Ureter (tissue), 1 donor: ENCODE results near the gene EPB41L5. TPM values are rescaled to one million over a fixed set of nuclear protein-coding genes. Genes with fewer than 3 reads are reported as not detected.
"Not testable (repeated sequence)": the region's sequence is repeated elsewhere in the genome, so short reads cannot be mapped to it uniquely, and the experiment has no call there.

Experiments
- DNase-seq: peaks from one replicate; pipeline ENCODE4 v3.0.0-alpha.2; 2020; ENCODE audit warnings: low spot score
- total RNA-seq: library from RNA; stranded (reverse); gene quantifications from one replicate; pipeline ENCODE4 v1.2.4, GENCODE V29; 2023
- donor health status: DM: yes; HTN: yes; CAD: no.

EPB41L5 gene
- total RNA-seq, 1 donor from 2014 or later = 26.7 TPM

- DNase-seq = no peak
Measured at GRCh38 chr2:120100627-120101026, 87.8 kb downstream of the EPB41L5 start.

DNA sequence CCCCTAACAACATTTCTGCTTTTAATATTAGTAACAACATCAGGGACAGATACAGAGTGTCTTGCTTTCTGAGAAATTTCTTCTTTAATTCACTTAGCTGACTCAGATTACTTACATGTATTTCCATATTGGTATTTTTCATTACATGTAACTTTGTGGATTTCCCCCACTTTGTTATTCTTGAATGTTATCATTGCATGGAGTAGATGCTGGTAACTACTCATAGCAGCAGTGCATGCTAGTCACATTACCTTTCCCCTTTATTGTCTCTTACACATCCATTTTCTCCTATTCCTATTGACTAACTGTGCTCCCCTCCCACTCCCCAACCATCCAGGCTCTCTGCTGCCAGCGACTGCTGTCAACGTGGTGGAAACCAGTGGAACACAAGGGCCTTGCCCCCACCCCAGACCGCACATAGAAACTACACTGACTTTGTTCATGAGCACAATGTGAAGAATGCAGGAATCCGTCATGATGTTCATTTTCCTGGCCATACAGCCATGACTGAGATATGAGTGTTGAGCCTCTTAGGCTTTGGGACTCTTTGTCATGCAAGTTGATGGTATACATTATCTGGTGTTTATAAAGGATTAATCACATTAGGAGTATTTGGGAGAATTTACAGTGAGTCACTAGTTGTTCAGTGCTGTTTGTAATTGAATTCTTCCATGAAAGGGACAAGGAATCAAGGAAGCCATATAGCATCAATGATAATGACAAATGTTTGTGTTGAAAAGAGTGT is 91.0 kb downstream of the EPB41L5 start:
- DNase-seq = no peak

DNA sequence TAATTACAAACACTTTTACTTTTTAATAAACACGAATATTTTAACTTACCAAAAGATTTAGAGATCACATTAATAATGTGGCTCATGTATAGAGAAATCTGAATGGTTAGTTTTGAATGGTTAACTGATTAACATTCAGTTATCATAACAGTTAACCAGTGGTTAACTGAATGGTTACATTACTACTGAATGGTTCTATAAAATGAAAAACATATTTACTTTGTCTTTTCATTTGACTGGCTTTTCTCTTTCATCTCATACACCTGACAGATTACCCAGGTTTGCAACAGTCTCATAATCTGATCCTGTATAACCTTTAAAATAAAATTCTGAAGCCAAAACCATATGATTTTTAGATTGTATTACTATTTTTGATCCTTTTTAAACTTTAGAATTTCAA is 91.9 kb downstream of the EPB41L5 start:
- DNase-seq = no peak

DNA sequence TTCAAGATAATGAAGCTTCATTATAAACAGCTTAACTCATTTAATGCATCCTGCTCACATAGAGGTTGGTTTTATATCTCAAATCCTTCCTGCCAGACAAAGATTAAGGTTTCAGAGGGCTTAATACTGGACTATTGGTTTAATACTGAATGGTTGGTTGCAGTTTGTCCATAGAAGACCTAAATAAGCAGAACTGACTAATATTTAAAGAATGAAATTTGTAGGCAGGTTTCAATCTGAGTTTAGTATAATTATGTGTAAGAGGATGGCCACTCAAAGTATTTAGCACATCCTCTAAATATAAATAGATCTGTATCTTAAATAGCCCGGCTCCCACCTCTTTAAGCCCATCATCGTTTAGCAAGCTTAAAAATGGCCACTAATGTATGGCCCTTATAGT is 92.5 kb downstream of the EPB41L5 start:
- DNase-seq = no peak

DNA sequence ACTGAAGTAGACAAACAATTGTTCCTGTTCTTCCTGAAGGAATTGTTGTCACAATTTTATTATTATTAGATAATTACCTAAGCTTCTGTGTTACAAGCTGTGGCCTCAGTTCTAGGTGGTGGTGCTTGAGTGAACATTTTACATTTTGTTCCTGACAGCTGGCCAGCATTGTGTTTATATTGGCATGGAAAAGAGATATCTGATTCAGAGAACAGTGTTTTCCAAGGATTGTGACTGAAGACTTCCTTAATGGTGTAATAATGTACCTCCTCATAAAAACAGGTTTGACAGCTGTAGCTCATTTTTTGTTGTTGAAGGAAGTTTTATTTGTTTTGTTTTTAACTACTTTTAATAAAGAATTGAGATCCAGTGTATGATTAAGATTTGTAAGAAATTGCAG is 95.2 kb downstream of the EPB41L5 start:
- DNase-seq = peak; percentile 47

GRCh38 chr2:120108749-120109148 is 95.9 kb downstream of the EPB41L5 start:
- DNase-seq = no peak

GRCh38 chr2:120109186-120110061 is 96.5 kb downstream of the EPB41L5 start:
- no peak for DNase-seq

GRCh38 chr2:120110062-120110362 is 97.1 kb downstream of the EPB41L5 start:
- no peak for DNase-seq

DNA sequence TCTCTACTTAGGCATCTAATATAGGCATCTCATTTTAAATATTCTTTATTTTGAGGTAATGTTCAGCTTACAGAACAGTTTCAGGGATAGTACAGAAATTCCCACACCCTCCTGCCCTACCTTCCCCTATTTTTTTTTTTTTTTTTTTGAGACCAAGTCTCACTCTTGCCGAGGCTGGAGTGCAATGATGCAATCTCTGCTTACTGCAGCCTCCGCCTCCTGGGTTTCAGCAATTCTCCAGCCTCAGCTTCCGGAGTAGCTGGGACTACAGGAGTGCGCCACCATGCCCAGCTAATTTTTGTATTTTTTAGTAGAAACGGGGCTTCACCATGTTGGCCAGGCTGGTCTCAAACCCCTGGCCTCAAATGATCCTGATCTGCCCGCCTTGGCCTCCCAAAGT is 97.6 kb downstream of the EPB41L5 start:
- DNase-seq = no peak

DNA sequence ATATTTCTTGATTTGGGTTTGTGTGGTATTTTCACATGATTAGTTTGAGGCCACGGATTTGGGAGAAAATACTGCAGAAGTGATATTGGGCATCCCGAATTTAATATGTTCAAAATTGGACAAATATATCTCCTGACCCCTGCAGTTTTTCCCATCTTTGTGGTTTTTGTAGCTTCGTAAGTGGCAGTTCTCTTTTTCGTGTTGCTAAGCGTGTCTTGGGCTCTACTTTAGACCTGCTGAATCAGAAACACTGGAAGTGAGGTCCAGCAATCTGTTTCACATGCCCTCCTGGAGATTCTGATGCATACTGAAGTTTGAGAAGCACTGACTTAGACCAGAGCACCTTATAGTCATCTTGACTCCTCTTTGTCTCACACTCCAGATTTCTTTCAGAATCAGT is 98.3 kb downstream of the EPB41L5 start:
- DNase-seq = no peak

- no peak for DNase-seq
Measured at GRCh38 chr2:120118018-120118417, 105.1 kb downstream of the EPB41L5 start.

DNA sequence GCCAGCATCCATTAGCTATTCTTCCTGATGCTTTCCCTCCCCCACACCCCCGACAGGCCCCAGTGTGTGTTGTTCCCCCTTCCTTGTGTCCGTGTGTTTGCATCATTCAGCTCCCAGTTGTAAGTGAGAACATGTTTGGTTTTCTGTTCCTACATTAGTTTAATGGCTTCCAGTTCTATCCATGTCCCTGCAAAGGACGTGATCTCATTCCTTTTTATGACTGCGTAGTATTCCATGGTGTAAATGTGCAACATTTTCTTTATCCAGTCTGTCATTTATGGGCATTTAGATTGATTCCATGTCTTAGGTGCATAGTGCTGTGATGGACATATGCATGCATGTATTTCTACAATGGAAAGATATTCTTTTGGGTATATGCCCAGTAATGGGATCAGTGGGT is 105.6 kb downstream of the EPB41L5 start:
- no peak for DNase-seq

GRCh38 chr2:120121337-120121736 is 108.5 kb downstream of the EPB41L5 start:
- not testable (repeated sequence) for DNase-seq

DNA sequence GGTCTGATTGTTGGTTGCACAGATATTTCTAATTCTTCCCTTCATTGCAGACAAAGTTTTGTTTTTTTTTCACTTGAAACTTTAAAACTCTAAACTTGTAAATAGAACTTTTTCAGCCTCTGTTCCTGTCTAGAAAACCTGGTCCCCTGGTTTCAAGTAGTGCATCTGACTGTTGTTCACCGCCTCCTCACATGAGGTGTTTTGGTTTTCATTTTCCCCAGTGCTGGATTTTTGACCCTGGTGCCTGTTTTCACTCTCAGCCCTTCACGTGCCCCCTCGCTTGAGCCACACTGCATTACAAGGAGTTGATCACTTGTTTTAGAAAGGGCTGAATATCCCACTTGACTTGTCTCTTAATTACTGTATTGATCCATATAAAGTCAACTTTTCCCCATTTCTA is 110.2 kb downstream of the EPB41L5 start:
- no peak for DNase-seq

GRCh38 chr2:120125195-120125594 is 112.3 kb downstream of the EPB41L5 start:
- DNase-seq = no peak

DNA sequence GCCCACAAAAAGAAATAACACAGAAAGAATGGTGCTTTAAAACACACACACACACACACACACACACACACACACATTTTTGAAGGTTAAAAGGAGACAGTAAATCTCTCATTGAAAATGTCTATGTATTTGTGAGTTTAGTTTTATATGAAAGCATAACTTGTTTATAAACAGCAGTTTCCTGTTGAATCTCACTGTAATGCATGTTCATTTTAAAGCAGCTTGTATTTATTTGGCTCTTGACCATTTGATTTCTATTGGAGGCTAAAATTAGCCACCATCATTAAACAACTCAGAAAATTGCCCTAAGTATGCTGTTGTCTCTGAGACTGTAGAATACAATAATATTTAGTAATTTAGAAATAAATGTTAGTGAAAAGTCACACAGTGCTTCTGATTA is 115.3 kb downstream of the EPB41L5 start:
- no peak for DNase-seq

GRCh38 chr2:120132190-120132589 is 119.3 kb downstream of the EPB41L5 start:
- DNase-seq = no peak

DNA sequence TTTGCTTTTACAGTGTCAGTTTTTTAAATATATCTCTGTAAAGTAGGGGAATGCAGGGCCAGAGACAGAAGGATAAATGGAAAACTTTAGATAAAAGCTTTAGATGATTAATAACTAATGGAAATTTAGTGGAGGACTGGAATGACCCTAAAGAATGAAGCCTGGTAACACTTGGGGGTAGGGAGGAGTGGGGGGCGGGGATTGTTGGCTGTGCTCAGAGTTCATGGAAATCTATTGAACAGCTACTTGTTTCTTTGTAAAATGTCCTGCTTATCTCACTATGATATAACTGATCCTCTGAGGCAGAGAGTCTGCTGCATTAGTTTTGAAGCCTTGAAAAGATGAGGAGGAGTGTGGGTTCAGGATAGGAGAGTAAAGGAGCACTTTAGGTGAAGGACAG is 119.8 kb downstream of the EPB41L5 start:
- no peak for DNase-seq

DNA sequence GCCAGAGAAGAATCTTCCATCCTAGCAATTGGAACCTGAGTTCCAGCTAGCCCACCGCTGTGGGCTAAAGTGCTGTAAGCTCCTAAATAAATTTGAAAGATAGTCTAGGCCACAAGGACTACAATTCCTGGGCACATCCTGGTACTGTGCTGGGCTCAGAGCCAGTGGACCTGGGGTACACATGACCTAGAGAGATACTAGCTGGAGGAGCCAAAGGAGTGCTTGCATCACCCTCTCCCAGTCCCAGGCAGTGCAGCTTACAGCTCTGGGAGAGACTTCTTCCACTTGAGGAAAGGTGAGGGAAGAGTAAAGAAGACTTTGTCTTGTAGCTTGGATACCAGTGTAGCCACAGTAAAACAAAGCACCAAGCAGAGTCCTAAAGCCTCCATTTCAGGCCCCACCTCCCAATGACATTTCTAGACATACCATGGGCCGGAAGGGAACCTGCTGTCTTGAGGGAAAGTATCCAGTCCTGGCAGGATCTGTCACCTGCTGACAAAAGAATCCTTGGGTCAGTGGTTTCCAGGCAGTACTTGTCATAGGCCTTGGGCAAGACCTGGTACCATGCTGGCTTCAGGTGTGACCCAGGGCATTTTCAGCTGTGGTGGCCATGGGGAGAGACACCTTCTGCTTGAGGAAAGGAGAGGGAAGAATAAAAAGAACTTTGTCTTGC is 120.8 kb downstream of the EPB41L5 start:
- no peak for DNase-seq

DNA sequence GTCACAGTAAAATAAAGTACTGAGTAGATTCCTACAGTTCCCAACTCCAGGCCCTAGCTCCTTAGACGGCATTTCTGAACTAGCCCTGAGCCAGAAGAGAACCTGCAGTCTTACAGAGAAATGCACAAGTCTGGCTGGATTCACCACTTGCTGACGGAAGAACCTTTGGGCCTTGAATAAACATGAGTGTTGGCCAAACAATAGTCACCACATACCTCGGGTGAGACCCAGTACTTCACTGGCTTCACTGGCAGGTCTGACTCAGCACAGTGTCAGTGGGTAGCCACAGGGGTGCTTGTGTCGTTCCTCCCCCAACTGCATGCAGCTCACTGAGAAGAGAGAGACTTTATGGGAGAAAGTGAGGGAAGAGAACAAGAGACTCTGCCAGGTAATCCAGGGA is 121.4 kb downstream of the EPB41L5 start:
- DNase-seq = no peak

- not testable (repeated sequence) for DNase-seq
Measured at GRCh38 chr2:120135013-120135412, 122.1 kb downstream of the EPB41L5 start.

DNA sequence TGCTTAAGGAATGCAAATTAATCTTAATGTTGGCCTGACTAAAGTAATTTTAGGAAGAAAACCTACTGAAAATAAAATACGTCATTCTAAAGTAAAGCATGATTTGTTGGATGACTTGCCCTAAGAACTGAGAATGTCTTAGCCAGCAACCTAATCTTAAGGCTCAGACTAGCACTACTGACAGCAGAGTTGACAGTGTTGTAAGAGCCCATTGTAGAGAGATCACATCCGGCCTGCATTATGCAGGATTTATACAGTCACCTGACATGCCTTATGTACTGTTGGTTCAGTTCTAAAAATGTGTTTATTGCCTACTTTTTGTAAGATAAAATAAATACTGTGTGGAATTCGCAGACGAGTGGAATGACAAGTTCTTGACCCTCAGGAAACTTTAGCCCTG is 128.0 kb downstream of the EPB41L5 start:
- no peak for DNase-seq
